ENCODE data around the gene MUC4.
"Not testable (repeated sequence)": the region's sequence is repeated elsewhere in the genome, so short reads cannot be mapped to it uniquely, and the experiment has no call there.

MUC4 gene

GRCh38 chr3:195835791-195836190, 24.1 kb upstream of the MUC4 start:
- no peak for DNase-seq (ENCODE audit: low spot score)

GRCh38 chr3:195834675-195835583, 23.2 kb upstream of the MUC4 start:
- no peak for DNase-seq (ENCODE audit: low spot score)

- no peak for DNase-seq (ENCODE audit: low spot score)
Measured at GRCh38 chr3:195829897-195830254, 18.1 kb upstream of the MUC4 start.

- no peak for DNase-seq (ENCODE audit: low spot score)
Measured at GRCh38 chr3:195828762-195829161, 17.0 kb upstream of the MUC4 start.

GRCh38 chr3:195825857-195826804, 14.4 kb upstream of the MUC4 start:
- no peak for DNase-seq (ENCODE audit: low spot score)

GRCh38 chr3:195825191-195825588, 13.5 kb upstream of the MUC4 start:
- no peak for DNase-seq (ENCODE audit: low spot score)

- DNase-seq (ENCODE audit: low spot score) = not testable (repeated sequence)
Measured at GRCh38 chr3:195824425-195825190, 12.9 kb upstream of the MUC4 start.

- no peak for DNase-seq (ENCODE audit: low spot score)
Measured at GRCh38 chr3:195823999-195824398, 12.3 kb upstream of the MUC4 start.

GRCh38 chr3:195823280-195823679, 11.6 kb upstream of the MUC4 start:
- no peak for DNase-seq (ENCODE audit: low spot score)

GRCh38 chr3:195822131-195822696, 10.5 kb upstream of the MUC4 start:
- no peak for DNase-seq (ENCODE audit: low spot score)

GRCh38 chr3:195821403-195822130, 9.8 kb upstream of the MUC4 start:
- no peak for DNase-seq (ENCODE audit: low spot score)

GRCh38 chr3:195820901-195821300, 9.2 kb upstream of the MUC4 start:
- DNase-seq (ENCODE audit: low spot score) = no peak

- no peak for DNase-seq (ENCODE audit: low spot score)
Measured at GRCh38 chr3:195820186-195820585, 8.5 kb upstream of the MUC4 start.

GRCh38 chr3:195818301-195818700, 6.6 kb upstream of the MUC4 start:
- DNase-seq (ENCODE audit: low spot score) = no peak

GRCh38 chr3:195817578-195818135, 5.9 kb upstream of the MUC4 start:
- no peak for DNase-seq (ENCODE audit: low spot score)

- not testable (repeated sequence) for DNase-seq (ENCODE audit: low spot score)
Measured at GRCh38 chr3:195816276-195816913, 4.7 kb upstream of the MUC4 start.

GRCh38 chr3:195815169-195815771, 3.5 kb upstream of the MUC4 start:
- DNase-seq (ENCODE audit: low spot score) = no peak

- DNase-seq (ENCODE audit: low spot score) = no peak
Measured at GRCh38 chr3:195813916-195814640, 2.3 kb upstream of the MUC4 start.

- peak; percentile 35 for DNase-seq (ENCODE audit: low spot score)
Measured at GRCh38 chr3:195812366-195812765, 637 bp upstream of the MUC4 start.
